ENCODE data around the gene GPR158. TPM values are rescaled to one million over a fixed set of nuclear protein-coding genes. Genes with fewer than 3 reads are reported as not detected.
"Not testable (repeated sequence)": the region's sequence is repeated elsewhere in the genome, so short reads cannot be mapped to it uniquely, and the experiment has no call there.

The GPR158 gene
- total RNA-seq, 1 donor from 2014 or later = 0.34 TPM

DNA sequence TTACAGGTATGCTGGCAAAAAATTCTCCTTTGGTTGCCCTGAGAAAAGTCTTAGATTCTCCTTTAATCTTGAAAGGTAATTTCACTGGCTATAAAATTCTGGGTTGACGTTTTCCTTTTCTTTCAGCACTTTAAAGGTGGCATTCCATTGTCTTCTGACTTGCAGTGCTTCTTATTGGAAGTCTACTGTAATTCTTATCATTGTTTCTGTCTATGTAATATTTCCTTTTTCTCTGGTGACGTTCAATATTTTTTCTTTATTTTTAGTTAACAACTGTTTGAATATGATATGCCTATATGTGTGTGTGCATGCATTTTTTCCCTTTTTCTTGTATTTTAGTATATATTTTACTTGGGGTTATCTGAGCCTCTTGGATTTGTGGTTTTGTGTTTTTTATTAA, 111.0 kb downstream of the GPR158 start:
- intact Hi-C loops (cut with micrococcal nuclease) = no loop called here
- Mint-ChIP-seq H3K27me3 (ENCODE audit: low read depth) (no peaks in the 10 kb centered on the region), H3K9me3 (peaks cover 27% of the 10 kb centered on the region), H3K36me3 (ENCODE audit: low read depth) (no peaks in the 10 kb centered on the region), H3K4me3 (ENCODE audit: low read depth) (no peak overlapping the region), H3K27ac (no peak overlapping the region), H3K4me1 (ENCODE audit: low read depth) (no peaks in the 10 kb centered on the region)
- DNase-seq (ENCODE audit: low spot score) = no peak

DNA sequence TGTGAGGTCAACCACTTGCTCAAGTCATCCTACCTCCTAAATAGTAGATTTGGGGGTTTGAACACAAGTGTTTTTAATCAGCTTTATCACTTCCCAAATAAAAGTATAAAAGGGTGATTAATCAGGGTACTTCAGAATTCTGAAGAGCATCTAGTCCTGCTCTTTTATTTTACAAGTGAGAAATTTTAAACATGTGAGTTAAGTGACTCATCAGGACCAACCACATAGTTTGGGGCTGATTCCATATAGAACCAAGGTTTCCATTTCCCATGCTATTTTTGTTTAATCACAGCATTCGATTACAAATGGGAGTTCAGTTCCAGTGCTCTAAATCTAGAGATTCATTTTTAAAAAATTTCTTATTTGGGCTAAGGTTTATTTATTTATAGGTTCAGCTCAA, 113.4 kb downstream of the GPR158 start:
- no peak for DNase-seq (ENCODE audit: low spot score)
- Mint-ChIP-seq H3K4me1 (ENCODE audit: low read depth) (no peaks in the 10 kb centered on the region), H3K36me3 (ENCODE audit: low read depth) (no peaks in the 10 kb centered on the region), H3K27ac (no peak overlapping the region), H3K27me3 (ENCODE audit: low read depth) (no peaks in the 10 kb centered on the region), H3K4me3 (ENCODE audit: low read depth) (no peak overlapping the region), H3K9me3 (peaks cover 27% of the 10 kb centered on the region)
- intact Hi-C loops (cut with micrococcal nuclease) = no loop called here

DNA sequence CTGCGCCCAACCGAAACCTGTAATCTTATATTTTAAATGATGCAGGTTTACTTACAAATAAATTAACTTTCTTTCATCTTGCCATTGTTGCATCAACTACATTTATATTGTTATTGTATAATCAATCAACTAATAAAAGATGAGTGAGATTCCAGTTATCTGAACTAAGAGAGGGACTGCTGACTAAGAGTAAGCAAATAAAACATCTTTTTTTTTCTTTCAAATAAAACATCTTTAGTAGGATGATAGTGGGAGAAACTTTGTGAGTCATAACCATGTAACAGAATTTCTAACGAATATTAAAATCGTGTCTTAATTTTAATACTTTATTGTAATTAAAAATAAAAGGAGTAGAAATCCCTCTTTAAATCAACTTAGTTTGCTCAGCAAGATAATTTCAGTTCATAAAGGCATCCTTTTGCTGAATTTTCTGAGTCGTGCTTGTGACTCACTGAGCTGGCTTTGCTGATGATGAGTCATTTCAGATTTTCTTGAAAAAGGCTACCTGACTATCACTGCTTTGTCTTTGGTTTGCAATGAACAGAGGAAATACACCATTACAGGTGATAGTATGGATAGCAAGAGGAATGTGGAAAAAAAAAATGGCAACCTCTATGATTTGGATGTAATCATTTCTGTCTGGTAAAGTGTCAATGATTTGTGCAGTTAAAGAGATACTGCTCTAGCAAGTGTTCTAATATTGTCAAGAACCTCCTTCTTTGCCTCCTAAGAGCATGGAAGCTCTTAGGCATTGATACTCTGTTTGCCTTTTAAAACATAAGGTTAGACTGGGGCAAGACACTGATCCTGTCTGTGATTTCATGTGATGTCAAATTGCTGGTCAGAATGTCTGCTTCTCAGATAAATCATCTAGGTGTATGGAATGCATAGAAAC, 119.5 kb downstream of the GPR158 start:
- Mint-ChIP-seq H3K4me3 (ENCODE audit: low read depth) (no peak overlapping the region), H3K36me3 (ENCODE audit: low read depth) (no peaks in the 10 kb centered on the region), H3K9me3 (peaks cover 5% of the 10 kb centered on the region), H3K27me3 (ENCODE audit: low read depth) (no peaks in the 10 kb centered on the region), H3K4me1 (ENCODE audit: low read depth) (no peaks in the 10 kb centered on the region), H3K27ac (no peak overlapping the region)
- DNase-seq (ENCODE audit: low spot score) = no peak
- intact Hi-C loops (cut with micrococcal nuclease) = no loop called here

DNA sequence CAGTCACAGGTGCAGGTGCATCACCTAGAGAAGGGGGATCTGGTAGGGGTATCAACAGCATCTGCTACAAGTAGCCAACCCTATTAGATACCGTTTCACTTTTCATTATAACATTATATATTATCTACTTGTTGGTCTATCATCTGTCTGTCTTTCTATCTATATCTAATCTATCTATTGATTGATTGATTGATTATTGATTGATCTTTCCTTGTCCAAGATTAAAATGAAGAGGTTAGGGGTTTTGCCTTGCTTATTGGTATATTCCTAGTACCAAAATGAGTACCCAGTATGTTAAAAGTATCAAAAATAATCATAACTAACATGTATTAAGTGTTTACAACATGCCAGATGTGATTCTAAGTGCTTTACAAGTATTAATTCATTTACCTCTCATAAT, 121.5 kb downstream of the GPR158 start:
- H3K27ac Mint-ChIP-seq = no peak overlapping the region
- DNase-seq (ENCODE audit: low spot score) = no peak
- no peaks in the 10 kb centered on the region for H3K27me3 Mint-ChIP-seq (ENCODE audit: low read depth)
- H3K4me1 Mint-ChIP-seq (ENCODE audit: low read depth) = no peaks in the 10 kb centered on the region
- H3K36me3 Mint-ChIP-seq (ENCODE audit: low read depth) = no peaks in the 10 kb centered on the region
- intact Hi-C loops (cut with micrococcal nuclease) = no loop called here
- H3K4me3 Mint-ChIP-seq (ENCODE audit: low read depth) = no peak overlapping the region
- H3K9me3 Mint-ChIP-seq = no peaks in the 10 kb centered on the region

DNA sequence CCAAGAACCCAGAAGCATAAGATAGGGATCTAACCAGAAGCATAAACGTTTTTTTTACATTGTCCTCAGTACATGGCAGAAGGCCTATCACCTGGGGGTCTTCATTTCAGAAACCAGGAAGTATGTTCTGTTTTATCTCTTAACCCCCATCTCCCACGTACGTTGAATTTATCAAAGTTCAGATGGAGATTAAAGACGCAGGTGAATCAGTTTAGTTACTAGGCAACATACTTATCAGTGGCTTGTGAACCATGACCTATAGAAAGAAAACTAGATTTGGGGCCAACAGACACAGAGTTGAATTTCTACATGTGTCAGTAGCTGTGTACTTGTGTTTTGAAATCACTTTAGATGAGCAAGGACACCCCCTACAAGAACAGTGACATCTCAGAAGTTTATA, 122.7 kb downstream of the GPR158 start:
- no peak for DNase-seq (ENCODE audit: low spot score)
- Mint-ChIP-seq H3K9me3 (no peaks in the 10 kb centered on the region), H3K4me1 (ENCODE audit: low read depth) (no peaks in the 10 kb centered on the region), H3K4me3 (ENCODE audit: low read depth) (no peak overlapping the region), H3K27ac (no peak overlapping the region), H3K36me3 (ENCODE audit: low read depth) (no peaks in the 10 kb centered on the region), H3K27me3 (ENCODE audit: low read depth) (no peaks in the 10 kb centered on the region)
- intact Hi-C loops (cut with micrococcal nuclease) = no loop called here

DNA sequence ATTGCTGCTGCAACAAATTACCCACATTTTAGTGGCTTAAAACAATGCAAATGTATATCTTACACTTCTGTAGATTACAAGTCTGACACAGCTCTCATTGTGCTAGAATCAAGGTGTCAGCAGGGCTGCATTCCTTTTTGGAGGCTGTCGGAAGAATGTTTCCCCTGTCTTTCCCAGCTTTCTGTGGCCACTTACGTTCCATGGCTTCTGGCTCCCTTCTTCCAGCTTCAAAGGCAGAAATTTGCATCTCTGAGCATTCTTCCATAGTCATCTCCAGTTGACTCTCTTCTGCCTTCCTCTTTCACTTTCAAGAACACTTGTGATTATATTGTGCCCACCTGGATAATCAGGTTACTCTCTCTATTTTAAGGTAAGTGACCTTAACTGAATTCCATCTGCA, 125.3 kb downstream of the GPR158 start:
- Mint-ChIP-seq H3K4me3 (ENCODE audit: low read depth) (no peak overlapping the region), H3K4me1 (ENCODE audit: low read depth) (no peaks in the 10 kb centered on the region), H3K36me3 (ENCODE audit: low read depth) (no peaks in the 10 kb centered on the region), H3K27ac (no peak overlapping the region), H3K27me3 (ENCODE audit: low read depth) (no peaks in the 10 kb centered on the region), H3K9me3 (peaks cover 4% of the 10 kb centered on the region)
- no peak for DNase-seq (ENCODE audit: low spot score)
- intact Hi-C loops (cut with micrococcal nuclease) = no loop called here

DNA sequence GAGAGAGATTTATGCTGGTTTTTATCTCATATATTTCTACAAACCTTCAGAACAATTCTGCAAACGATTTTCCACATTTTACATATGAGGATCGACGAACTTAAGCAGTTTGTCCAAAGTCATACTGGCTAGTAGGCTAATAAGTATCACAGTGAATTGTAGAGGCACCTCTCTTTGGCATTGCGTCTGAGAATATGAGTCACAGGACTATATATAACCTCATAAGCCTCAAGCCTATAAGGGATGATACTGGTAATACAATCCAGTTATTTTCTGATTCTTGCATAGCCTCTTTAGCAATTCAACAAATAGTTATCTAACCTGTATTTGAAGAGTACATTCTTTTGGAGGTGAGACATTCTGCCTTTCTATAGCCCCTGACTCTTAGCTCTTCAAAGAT, 129.8 kb downstream of the GPR158 start:
- H3K9me3 Mint-ChIP-seq = peaks cover 23% of the 10 kb centered on the region
- H3K4me3 Mint-ChIP-seq (ENCODE audit: low read depth) = no peak overlapping the region
- no peaks in the 10 kb centered on the region for H3K27me3 Mint-ChIP-seq (ENCODE audit: low read depth)
- H3K4me1 Mint-ChIP-seq (ENCODE audit: low read depth) = no peaks in the 10 kb centered on the region
- no peak overlapping the region for H3K27ac Mint-ChIP-seq
- no peaks in the 10 kb centered on the region for H3K36me3 Mint-ChIP-seq (ENCODE audit: low read depth)
- intact Hi-C loops (cut with micrococcal nuclease) = no loop called here
- no peak for DNase-seq (ENCODE audit: low spot score)

DNA sequence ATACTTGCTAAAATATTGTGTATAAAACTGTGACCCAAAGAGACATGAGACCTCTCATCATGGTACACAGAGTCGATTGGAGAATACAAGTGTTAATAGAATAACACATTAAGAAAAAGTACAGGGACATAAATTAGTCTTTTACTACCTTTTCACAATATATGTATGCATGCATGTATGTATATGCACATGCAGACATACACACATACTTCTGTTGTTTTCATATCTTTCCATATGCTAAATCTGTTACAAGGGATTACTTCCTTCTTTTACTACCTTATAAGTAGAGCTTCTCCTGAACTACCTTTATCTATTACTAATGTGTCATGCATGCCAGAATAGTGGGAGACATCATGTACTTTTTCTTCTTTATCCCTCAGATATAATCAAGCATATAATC, 131.6 kb downstream of the GPR158 start:
- intact Hi-C loops (cut with micrococcal nuclease) = no loop called here
- Mint-ChIP-seq H3K9me3 (peaks cover 28% of the 10 kb centered on the region), H3K27ac (no peak overlapping the region), H3K27me3 (ENCODE audit: low read depth) (no peaks in the 10 kb centered on the region), H3K4me1 (ENCODE audit: low read depth) (no peaks in the 10 kb centered on the region), H3K36me3 (ENCODE audit: low read depth) (no peaks in the 10 kb centered on the region), H3K4me3 (ENCODE audit: low read depth) (no peak overlapping the region)
- DNase-seq (ENCODE audit: low spot score) = no peak

DNA sequence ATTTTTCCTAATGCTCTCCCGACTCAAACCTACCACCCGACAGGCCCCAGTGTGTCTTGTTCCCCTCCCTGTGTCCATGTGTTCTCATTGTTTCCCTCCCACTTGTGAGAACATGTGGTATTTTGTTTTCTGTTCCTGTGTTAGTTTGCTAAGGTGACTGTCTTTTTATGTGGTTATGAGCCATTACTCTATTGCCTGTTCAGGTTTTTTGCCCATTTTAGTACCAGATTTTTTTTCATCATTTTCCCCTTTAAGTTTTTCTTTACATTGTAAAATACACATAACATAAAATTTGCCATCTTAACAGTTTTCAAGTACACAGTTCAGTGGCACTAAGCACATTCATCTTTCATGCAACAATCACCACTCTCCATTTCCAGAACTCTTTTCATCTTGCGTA, 133.5 kb downstream of the GPR158 start:
- Mint-ChIP-seq H3K36me3 (ENCODE audit: low read depth) (no peaks in the 10 kb centered on the region), H3K9me3 (peaks cover 28% of the 10 kb centered on the region), H3K27me3 (ENCODE audit: low read depth) (no peaks in the 10 kb centered on the region), H3K27ac (no peak overlapping the region), H3K4me3 (ENCODE audit: low read depth) (no peak overlapping the region), H3K4me1 (ENCODE audit: low read depth) (no peaks in the 10 kb centered on the region)
- intact Hi-C loops (cut with micrococcal nuclease) = no loop called here
- DNase-seq (ENCODE audit: low spot score) = no peak

DNA sequence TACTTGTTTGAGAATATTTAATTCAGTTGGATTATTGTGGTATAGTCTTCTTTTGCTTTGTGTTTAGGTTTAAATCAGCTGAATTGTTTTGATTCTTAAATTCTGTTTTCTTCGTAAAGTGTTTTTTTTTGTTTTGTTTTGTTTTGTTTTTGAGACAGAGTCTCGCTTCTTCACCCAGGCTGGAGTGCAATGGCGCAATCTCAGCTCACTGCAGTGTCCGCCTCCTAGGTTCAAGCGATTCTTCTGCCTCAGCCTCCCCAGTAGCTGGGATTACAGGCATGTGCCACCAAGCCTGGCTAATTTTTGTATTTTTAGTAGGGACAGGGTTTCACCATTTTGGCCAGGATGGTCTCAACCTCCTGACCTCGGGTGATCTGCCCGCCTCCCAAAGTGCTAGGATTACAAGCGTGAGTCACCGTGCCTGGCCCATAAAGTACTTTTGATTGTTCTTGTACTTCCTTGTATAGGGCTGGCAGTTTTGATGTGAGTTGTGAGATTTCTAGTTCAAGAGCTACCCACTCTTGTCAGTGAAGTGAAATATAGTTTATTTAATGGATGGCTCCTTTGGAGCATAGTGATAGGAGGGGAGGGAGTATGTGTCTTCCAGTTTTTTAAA, 142.9 kb downstream of the GPR158 start:
- not testable (repeated sequence) for H3K27ac Mint-ChIP-seq, H3K9me3 Mint-ChIP-seq

DNA sequence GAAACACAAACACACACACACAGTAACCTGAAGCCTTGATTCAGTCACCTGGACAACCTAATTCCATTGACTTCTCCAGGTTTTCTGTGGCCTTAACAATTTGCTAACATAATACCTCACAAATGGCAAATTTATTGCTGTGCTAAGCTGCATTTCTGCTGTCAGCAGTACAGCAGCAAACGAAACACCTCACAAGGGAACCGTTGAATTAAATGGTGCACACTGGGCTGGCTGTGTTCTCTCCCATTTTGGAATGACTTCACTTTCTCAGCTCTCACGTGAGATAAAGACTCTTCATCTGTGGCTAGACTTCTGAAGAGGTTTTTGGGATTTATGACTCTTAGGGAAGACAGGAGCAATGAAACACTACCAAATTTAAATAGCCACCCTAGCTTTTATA, 152.5 kb downstream of the GPR158 start:
- Mint-ChIP-seq H3K4me3 (ENCODE audit: low read depth) (no peak overlapping the region), H3K36me3 (ENCODE audit: low read depth) (no peaks in the 10 kb centered on the region), H3K4me1 (ENCODE audit: low read depth) (no peaks in the 10 kb centered on the region), H3K27ac (no peak overlapping the region), H3K27me3 (ENCODE audit: low read depth) (no peaks in the 10 kb centered on the region), H3K9me3 (peaks cover 18% of the 10 kb centered on the region)
- intact Hi-C loops (cut with micrococcal nuclease) = no loop called here
- DNase-seq (ENCODE audit: low spot score) = no peak

More for the DNA sequence above, 142.9 kb downstream of the GPR158 start:
- H3K27me3 Mint-ChIP-seq (ENCODE audit: low read depth); H3K4me3 Mint-ChIP-seq (ENCODE audit: low read depth); DNase-seq (ENCODE audit: low spot score); H3K36me3 Mint-ChIP-seq (ENCODE audit: low read depth); H3K4me1 Mint-ChIP-seq (ENCODE audit: low read depth); intact Hi-C loops (cut with micrococcal nuclease): not testable (repeated sequence)

DNA sequence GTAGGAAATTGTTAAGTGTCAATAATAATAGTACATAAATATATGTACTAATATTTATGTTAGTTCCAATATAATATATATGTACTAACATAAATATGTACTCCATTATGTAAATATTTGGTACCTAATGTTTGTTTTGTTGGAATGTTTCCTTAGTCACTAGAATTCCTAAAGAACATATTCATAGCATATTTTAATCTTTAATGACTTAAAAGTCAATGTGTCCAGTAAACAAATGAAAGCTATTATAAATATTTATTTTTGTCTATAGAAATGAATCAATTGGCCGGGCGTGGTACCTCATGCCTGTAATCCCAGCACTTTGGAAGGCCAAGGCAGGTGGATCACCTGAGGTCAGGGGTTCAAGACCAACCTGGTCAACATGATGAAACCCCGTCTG, 153.6 kb downstream of the GPR158 start:
- no peak overlapping the region for H3K27ac Mint-ChIP-seq
- H3K27me3 Mint-ChIP-seq (ENCODE audit: low read depth) = no peaks in the 10 kb centered on the region
- H3K9me3 Mint-ChIP-seq = peaks cover 23% of the 10 kb centered on the region
- no peaks in the 10 kb centered on the region for H3K36me3 Mint-ChIP-seq (ENCODE audit: low read depth)
- intact Hi-C loops (cut with micrococcal nuclease) = no loop called here
- DNase-seq (ENCODE audit: low spot score) = no peak
- H3K4me1 Mint-ChIP-seq (ENCODE audit: low read depth) = no peaks in the 10 kb centered on the region
- H3K4me3 Mint-ChIP-seq (ENCODE audit: low read depth) = no peak overlapping the region

DNA sequence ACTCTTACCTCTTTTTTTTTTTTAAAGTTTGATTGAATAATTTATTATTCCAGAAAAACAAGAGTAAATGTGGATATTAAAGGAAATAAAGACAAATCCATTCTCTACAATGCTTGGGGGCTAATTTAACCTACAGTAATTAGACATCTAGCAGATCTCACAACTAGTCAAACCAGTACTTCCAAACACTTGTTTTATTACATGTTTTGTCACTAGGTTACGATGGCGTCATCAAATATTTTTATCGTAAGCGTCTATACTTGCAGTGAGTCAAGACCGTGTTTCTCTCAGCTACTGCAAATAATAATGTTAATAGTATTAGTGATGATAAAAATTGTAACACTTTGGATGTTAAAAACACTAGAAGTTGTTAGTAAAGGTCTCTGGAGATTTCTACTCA, 154.8 kb downstream of the GPR158 start:
- H3K27me3 Mint-ChIP-seq (ENCODE audit: low read depth); intact Hi-C loops (cut with micrococcal nuclease); H3K36me3 Mint-ChIP-seq (ENCODE audit: low read depth); H3K27ac Mint-ChIP-seq; DNase-seq (ENCODE audit: low spot score); H3K4me3 Mint-ChIP-seq (ENCODE audit: low read depth); H3K4me1 Mint-ChIP-seq (ENCODE audit: low read depth): not testable (repeated sequence)
- peaks cover 15% of the 10 kb centered on the region for H3K9me3 Mint-ChIP-seq

All from activated T-helper 2 cell treated with anti-CD3 and anti-CD28 coated beads, Interferon-gamma antibody, Interleukin-2, Interleukin-4, amounts not matched to agents 10 μg/mL and 5 μg/mL and 100 μg/mL, durations not matched to agents 14 hours and 24 hours and 36 hours (primary cell).